Fibroblast of lung (primary cell): ENCODE data around the gene CLIC5. TPM values are rescaled to one million over a fixed set of nuclear protein-coding genes. Genes with fewer than 3 reads are reported as not detected.

Experiments used
- DNase-seq, 2 donors: peaks; one replicate each; pipeline versions ENCODE4 v3.0.0 to v3.0.0-alpha.2; 2010; ENCODE audit warnings: low read depth in 2 of 2
- H2AFZ ChIP-seq: 2 replicates; pipeline ENCODE4 v1.5.1; 2012; ENCODE audit warnings: low read length, control low read depth, inconsistent platforms
- H3K27ac ChIP-seq: 2 replicates; pipeline ENCODE4 v1.5.1; 2011; ENCODE audit warnings: low read length, control low read depth; ENCODE audit not compliant: insufficient read depth
- H3K27me3 ChIP-seq: 2 replicates; pipeline ENCODE4 v1.5.1; 2011; ENCODE audit warnings: mild to moderate bottlenecking, low read length; ENCODE audit not compliant: control insufficient read depth, insufficient read depth
- H3K36me3 ChIP-seq: 2 replicates; pipeline ENCODE4 v1.5.1; 2011; ENCODE audit warnings: low read length; ENCODE audit not compliant: control insufficient read depth, insufficient read depth
- H3K4me1 ChIP-seq: 2 replicates; pipeline ENCODE4 v1.5.1; 2011; ENCODE audit warnings: low read length; ENCODE audit not compliant: control insufficient read depth, insufficient read depth; ENCODE audit errors: extremely low read depth
- H3K4me2 ChIP-seq: 2 replicates; pipeline ENCODE4 v1.5.1; 2011; ENCODE audit warnings: low read length, control low read depth; ENCODE audit not compliant: insufficient read depth; ENCODE audit errors: extremely low read depth
- H3K4me3 ChIP-seq, 4 experiments: fragments of 200-600 bp in 1 of 4; sonication (generic) in 1 of 4; replicated peaks in 1 of 4; 2 replicates each; pipeline ENCODE4 v1.5.1; 2011 to 2016; ENCODE audit warnings: low read length in 4 of 4, low read depth in 3 of 4, mild to moderate bottlenecking in 3 of 4, control low read depth in 2 of 4, inconsistent platforms in 1 of 4, mixed read lengths in 1 of 4; ENCODE audit not compliant: insufficient read depth in 1 of 4; ENCODE audit errors: control extremely low read depth in 1 of 4
- H3K79me2 ChIP-seq: 2 replicates; pipeline ENCODE4 v1.5.1; 2012; ENCODE audit warnings: mild to moderate bottlenecking, low read length, inconsistent platforms; ENCODE audit not compliant: control insufficient read depth, insufficient read depth
- H3K9ac ChIP-seq: 2 replicates; pipeline ENCODE4 v1.5.1; 2011; ENCODE audit warnings: mild to moderate bottlenecking, low read length, control low read depth; ENCODE audit not compliant: insufficient read depth
- H3K9me3 ChIP-seq: 2 replicates; pipeline ENCODE4 v1.5.1; 2012; ENCODE audit warnings: low read depth, low read length; ENCODE audit not compliant: control insufficient read depth, insufficient read depth
- H4K20me1 ChIP-seq: 2 replicates; pipeline ENCODE4 v1.5.1; 2011; ENCODE audit warnings: low read length; ENCODE audit not compliant: control insufficient read depth, insufficient read depth; ENCODE audit errors: extremely low read depth
- EZH2 ChIP-seq: IDR thresholded peaks from 2 replicates; pipeline ENCODE4 v1.5.1; 2012; ENCODE audit warnings: low read length, control low read depth, mild to moderate bottlenecking; ENCODE audit errors: missing control alignments
- polyA plus RNA-seq, 2 donors: library from polyadenylated mRNA; depleted of rRNA in 1 of 2; stranded (reverse) in 1 of 2; unstranded in 1 of 2; fragments of >200 nt; gene quantifications; 2 replicates each; pipeline ENCODE4 v1.2.1, GENCODE V29; 2011 to 2012; ENCODE audit warnings: missing spikeins in 1 of 2
- total RNA-seq: library from RNA; depleted of rRNA; stranded (reverse); fragments of >200 nt; gene quantifications from 2 replicates; pipeline ENCODE4 v1.2.1, GENCODE V29; 2014
- TF ChIP-seq, protein P1 (sequence below), 2 donors: IDR thresholded peaks in 1 of 2; conservative IDR thresholded peaks in 1 of 2; 1 replicate in 1 of 2; 2 replicates in 1 of 2; pipeline ENCODE4 v1.5.1; 2011 to 2012; ENCODE audit warnings: low read length in 2 of 2, control low read depth in 1 of 2, inconsistent platforms in 1 of 2, low read depth in 1 of 2, mild to moderate bottlenecking in 1 of 2

Gene CLIC5
- total and polyA plus RNA-seq, 2 donors (not counting 1 experiment from before 2014, with no cell fraction given) = 0.03 TPM; not detected in 1

- H3K27ac ChIP-seq = no peak overlapping the region
- H3K27me3 ChIP-seq = no peaks in the 10 kb centered on the region
- H3K4me2 ChIP-seq = no peak overlapping the region
- no peak overlapping the region for H3K9ac ChIP-seq
- no peaks in the 10 kb centered on the region for H3K36me3 ChIP-seq
- no peaks in the 10 kb centered on the region for H4K20me1 ChIP-seq
- no peaks in the 10 kb centered on the region for H3K4me1 ChIP-seq
- TF ChIP-seq, protein P1, sequence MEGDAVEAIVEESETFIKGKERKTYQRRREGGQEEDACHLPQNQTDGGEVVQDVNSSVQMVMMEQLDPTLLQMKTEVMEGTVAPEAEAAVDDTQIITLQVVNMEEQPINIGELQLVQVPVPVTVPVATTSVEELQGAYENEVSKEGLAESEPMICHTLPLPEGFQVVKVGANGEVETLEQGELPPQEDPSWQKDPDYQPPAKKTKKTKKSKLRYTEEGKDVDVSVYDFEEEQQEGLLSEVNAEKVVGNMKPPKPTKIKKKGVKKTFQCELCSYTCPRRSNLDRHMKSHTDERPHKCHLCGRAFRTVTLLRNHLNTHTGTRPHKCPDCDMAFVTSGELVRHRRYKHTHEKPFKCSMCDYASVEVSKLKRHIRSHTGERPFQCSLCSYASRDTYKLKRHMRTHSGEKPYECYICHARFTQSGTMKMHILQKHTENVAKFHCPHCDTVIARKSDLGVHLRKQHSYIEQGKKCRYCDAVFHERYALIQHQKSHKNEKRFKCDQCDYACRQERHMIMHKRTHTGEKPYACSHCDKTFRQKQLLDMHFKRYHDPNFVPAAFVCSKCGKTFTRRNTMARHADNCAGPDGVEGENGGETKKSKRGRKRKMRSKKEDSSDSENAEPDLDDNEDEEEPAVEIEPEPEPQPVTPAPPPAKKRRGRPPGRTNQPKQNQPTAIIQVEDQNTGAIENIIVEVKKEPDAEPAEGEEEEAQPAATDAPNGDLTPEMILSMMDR (conservative IDR thresholded peaks at IDR 0.05 in 1 of 2, IDR thresholded peaks at IDR 0.05 in 1 of 2; ENCODE audit: low read depth in 1 of 2, low read length in 2 of 2) = no peak
- TF ChIP-seq EZH2 = no peak
- no peak overlapping the region for H3K4me3 ChIP-seq
- no peaks in the 10 kb centered on the region for H3K79me2 ChIP-seq
- H3K9me3 ChIP-seq = no peaks in the 10 kb centered on the region
- H2AFZ ChIP-seq = no peak overlapping the region
- peak in 1 of 2 donors; percentile 48 for DNase-seq
Observed at GRCh38 chr6:45896783-45897441, 118.7 kb downstream of the CLIC5 start.

DNA sequence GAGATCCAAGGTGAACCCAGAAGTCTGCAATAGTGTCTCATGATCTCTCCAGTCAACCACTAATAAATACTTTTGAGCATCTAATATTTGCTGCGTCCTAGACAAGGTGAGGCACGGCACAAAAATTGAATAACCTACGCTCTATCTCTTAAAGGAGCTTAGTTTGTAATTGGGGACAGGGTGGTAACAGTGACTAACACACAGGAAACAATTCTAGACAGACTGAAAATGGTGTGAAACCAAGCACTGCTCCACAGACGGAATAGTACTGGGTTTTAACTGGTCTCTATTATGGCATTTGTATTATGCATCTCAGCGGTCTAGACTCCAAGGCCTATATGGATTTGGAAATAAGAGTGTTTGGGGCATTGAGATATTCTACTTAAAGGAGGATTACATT, 120.1 kb downstream of the CLIC5 start:
- DNase-seq = no peak
- Histone ChIP-seq H3K27me3 (no peaks in the 10 kb centered on the region), H3K79me2 (no peaks in the 10 kb centered on the region), H3K9ac (no peak overlapping the region), H3K9me3 (no peaks in the 10 kb centered on the region), H3K27ac (no peak overlapping the region), H3K4me1 (no peaks in the 10 kb centered on the region), H4K20me1 (no peaks in the 10 kb centered on the region), H3K36me3 (no peaks in the 10 kb centered on the region), H2AFZ (no peak overlapping the region), H3K4me3 (no peak overlapping the region), H3K4me2 (no peak overlapping the region)
- TF ChIP-seq, protein P1 (conservative IDR thresholded peaks at IDR 0.05 in 1 of 2, IDR thresholded peaks at IDR 0.05 in 1 of 2; ENCODE audit: low read depth in 1 of 2, low read length in 2 of 2) = no peak
- no peak for TF ChIP-seq EZH2

- no peak overlapping the region for H3K9ac ChIP-seq
- H3K27ac ChIP-seq = no peak overlapping the region
- no peaks in the 10 kb centered on the region for H3K9me3 ChIP-seq
- H3K4me3 ChIP-seq = no peak overlapping the region
- no peaks in the 10 kb centered on the region for H3K27me3 ChIP-seq
- DNase-seq = no peak
- no peaks in the 10 kb centered on the region for H3K4me1 ChIP-seq
- H4K20me1 ChIP-seq = no peaks in the 10 kb centered on the region
- no peaks in the 10 kb centered on the region for H3K79me2 ChIP-seq
- H3K4me2 ChIP-seq = no peak overlapping the region
- TF ChIP-seq, protein P1 (conservative IDR thresholded peaks at IDR 0.05 in 1 of 2, IDR thresholded peaks at IDR 0.05 in 1 of 2; ENCODE audit: low read depth in 1 of 2, low read length in 2 of 2) = no peak
- no peak for TF ChIP-seq EZH2
- no peaks in the 10 kb centered on the region for H3K36me3 ChIP-seq
- no peak overlapping the region for H2AFZ ChIP-seq
Observed at GRCh38 chr6:45892696-45893245, 122.9 kb downstream of the CLIC5 start.
